GM23338 (cell line): Measurements from ENCODE around the gene MBNL3. TPM values are rescaled to one million over a fixed set of nuclear protein-coding genes. Genes with fewer than 3 reads are reported as not detected.

ENCODE experiments used
- ATAC-seq: fragments of 200-7000 bp; cut with Tn5 transposase; 3 replicates; pipeline ENCODE4 v1.9.1; 2020
- DNase-seq: peaks from one replicate; pipeline ENCODE4 v3.0.0-alpha.2; 2015; ENCODE audit warnings: low spot score
- H2AFZ ChIP-seq: fragments of 200-600 bp; sonication (generic); 2 replicates; pipeline ENCODE4 v1.8.0; 2016; ENCODE audit warnings: antibody characterized with exemption, mild to moderate bottlenecking, moderate library complexity
- H3F3A ChIP-seq: fragments of 200-600 bp; sonication (generic); replicated peaks from 2 replicates; pipeline ENCODE4 v1.8.0; 2017; ENCODE audit warnings: antibody characterized with exemption, mixed run types, low read depth
- H3K27ac ChIP-seq: fragments of 200-600 bp; sonication (generic); 2 replicates; pipeline ENCODE4 v1.6.1; 2016; ENCODE audit warnings: low read depth
- H3K27me3 ChIP-seq: fragments of 200-600 bp; sonication (generic); 2 replicates; pipeline ENCODE4 v1.8.0; 2016; ENCODE audit warnings: mild to moderate bottlenecking, mixed run types, moderate library complexity; ENCODE audit not compliant: insufficient read depth
- H3K36me3 ChIP-seq: fragments of 200-600 bp; sonication (generic); 2 replicates; pipeline ENCODE4 v1.8.0; 2016; ENCODE audit warnings: mild to moderate bottlenecking; ENCODE audit not compliant: insufficient read depth
- H3K4me1 ChIP-seq: fragments of 200-600 bp; sonication (generic); 2 replicates; pipeline ENCODE4 v1.8.0; 2016; ENCODE audit warnings: mild to moderate bottlenecking, moderate library complexity; ENCODE audit not compliant: insufficient read depth
- H3K4me2 ChIP-seq: fragments of 200-600 bp; sonication (generic); 2 replicates; pipeline ENCODE4 v1.7.1; 2017; ENCODE audit warnings: mixed run types
- H3K4me3 ChIP-seq: fragments of 200-600 bp; sonication (generic); 2 replicates; pipeline ENCODE4 v1.6.1; 2016; ENCODE audit warnings: mixed run types
- H3K79me2 ChIP-seq: fragments of 200-600 bp; sonication (generic); replicated peaks from 2 replicates; pipeline ENCODE4 v1.8.0; 2017; ENCODE audit warnings: mild to moderate bottlenecking; ENCODE audit not compliant: insufficient read depth
- H3K9me2 ChIP-seq: fragments of 200-600 bp; sonication (generic); 2 replicates; pipeline ENCODE4 v1.8.0; 2017; ENCODE audit not compliant: insufficient read depth
- H4K20me1 ChIP-seq: fragments of 200-600 bp; sonication (generic); replicated peaks from 2 replicates; pipeline ENCODE4 v1.8.0; 2017; ENCODE audit warnings: mild to moderate bottlenecking; ENCODE audit not compliant: insufficient read depth
- H3K27ac Mint-ChIP-seq: 2 replicates; pipeline ENCODE4 v1.8.0; 2020; ENCODE audit warnings: inconsistent platforms, mild to moderate bottlenecking, moderate library complexity, mixed read lengths
- H3K27me3 Mint-ChIP-seq: 3 replicates; pipeline ENCODE4 v1.8.0; 2022; ENCODE audit warnings: low read depth, mild to moderate bottlenecking, moderate library complexity, mixed read lengths, inconsistent platforms; ENCODE audit not compliant: insufficient read depth, poor library complexity
- H3K36me3 Mint-ChIP-seq: 3 replicates; pipeline ENCODE4 v1.8.0; 2021; ENCODE audit warnings: low read depth, mild to moderate bottlenecking, inconsistent platforms, moderate library complexity, mixed read lengths
- H3K4me1 Mint-ChIP-seq: 3 replicates; pipeline ENCODE4 v1.8.0; 2020; ENCODE audit warnings: mild to moderate bottlenecking, inconsistent platforms, mixed read lengths
- H3K4me3 Mint-ChIP-seq: 3 replicates; pipeline ENCODE4 v1.8.0; 2021; ENCODE audit warnings: moderate library complexity, mild to moderate bottlenecking, inconsistent platforms, mixed read lengths
- H3K9me3 Mint-ChIP-seq: 3 replicates; pipeline ENCODE4 v1.8.0; 2020; ENCODE audit warnings: moderate library complexity, mild to moderate bottlenecking, inconsistent platforms, mixed read lengths
- CTCF ChIP-seq, 2 experiments: fragments of 200-600 bp in 1 of 2; sonication (generic) in 1 of 2; conservative IDR thresholded peaks; 2 replicates each; pipeline versions ENCODE4 v1.5.1 to v1.6.1; 2016 to 2017; ENCODE audit warnings: antibody characterized with exemption in 2 of 2, low read depth in 2 of 2, mild to moderate bottlenecking in 2 of 2, moderate library complexity in 1 of 2
- ETS1 ChIP-seq: IDR thresholded peaks from 2 replicates; pipeline ENCODE4 v1.6.1; 2016; ENCODE audit warnings: antibody characterized with exemption
- EZH2 ChIP-seq: fragments of 200-600 bp; sonication (generic); IDR thresholded peaks from one replicate; pipeline ENCODE4 v1.8.0; 2017; ENCODE audit warnings: antibody characterized with exemption, mild to moderate bottlenecking, low read depth; ENCODE audit not compliant: unreplicated experiment
- EZH2phosphoT487 ChIP-seq: fragments of 200-600 bp; sonication (generic); IDR thresholded peaks from one replicate; pipeline ENCODE4 v1.8.1; 2018; ENCODE audit warnings: antibody characterized with exemption; ENCODE audit not compliant: unreplicated experiment
- POLR2AphosphoS5 ChIP-seq: IDR thresholded peaks from 2 replicates; pipeline ENCODE4 v1.6.1; 2016; ENCODE audit warnings: antibody characterized with exemption, low read depth
- REST ChIP-seq: IDR thresholded peaks from one replicate; pipeline ENCODE4 v1.6.1; 2018; ENCODE audit warnings: antibody characterized with exemption; ENCODE audit not compliant: unreplicated experiment
- ZNF462 ChIP-seq: fragments of 250-450 bp; sonication (Bioruptor Pico); IDR thresholded peaks from 2 replicates; pipeline ENCODE4 v1.5.0; 2020; ENCODE audit warnings: mild to moderate bottlenecking, moderate library complexity
- polyA plus RNA-seq: library from polyadenylated mRNA; unstranded; fragments of >200 nt; fragmentation: Nextera tagmentation; extraction: Ambion mirVana; gene quantifications from 2 replicates; pipeline ENCODE4 v1.2.1, GENCODE V29; 2016
- total RNA-seq: library from RNA; depleted of rRNA; stranded (reverse); fragments of >200 nt; shearing (Covaris generic); gene quantifications from 2 replicates; pipeline ENCODE4 v1.2.3, GENCODE V29; 2014

The MBNL3 gene
- total and polyA plus RNA-seq, 2 experiments from 2014 or later = 2.3 to 2.4 TPM

- Mint-ChIP-seq H3K4me3 (no peak overlapping the region), H3K27ac (no peak overlapping the region), H3K27me3 (peaks cover 7% of the 10 kb centered on the region), H3K4me1 (peaks cover 47% of the 10 kb centered on the region), H3K9me3 (no peaks in the 10 kb centered on the region), H3K36me3 (no peaks in the 10 kb centered on the region)
- Histone ChIP-seq H3K4me3 (no peak overlapping the region), H3K9me2 (no peaks in the 10 kb centered on the region), H4K20me1 (no peaks in the 10 kb centered on the region), H3K27me3 (peaks cover 29% of the 10 kb centered on the region), H2AFZ (no peak overlapping the region), H3K4me1 (peaks cover 27% of the 10 kb centered on the region), H3K79me2 (no peaks in the 10 kb centered on the region), H3K4me2 (no peak overlapping the region), H3K27ac (no peak overlapping the region), H3F3A (no peaks in the 10 kb centered on the region), H3K36me3 (no peaks in the 10 kb centered on the region)
- no peak for ATAC-seq
- no peak for DNase-seq
- no peak for TF ChIP-seq ZNF462 (CRISPR knock-in tag)
- no peak for TF ChIP-seq REST
- no peak for TF ChIP-seq EZH2phosphoT487
- no peak for TF ChIP-seq CTCF (conservative IDR thresholded peaks at IDR 0.05; ENCODE audit: low read depth in 2 of 2)
- no peak for TF ChIP-seq EZH2
- TF ChIP-seq ETS1 = no peak
- no peak for TF ChIP-seq POLR2AphosphoS5
These were observed 2.1 kb downstream of the MBNL3 start for GRCh38 chrX:132486599-132487178.
